Measurements from ENCODE around the gene MRPL28.

MRPL28 gene

DNA sequence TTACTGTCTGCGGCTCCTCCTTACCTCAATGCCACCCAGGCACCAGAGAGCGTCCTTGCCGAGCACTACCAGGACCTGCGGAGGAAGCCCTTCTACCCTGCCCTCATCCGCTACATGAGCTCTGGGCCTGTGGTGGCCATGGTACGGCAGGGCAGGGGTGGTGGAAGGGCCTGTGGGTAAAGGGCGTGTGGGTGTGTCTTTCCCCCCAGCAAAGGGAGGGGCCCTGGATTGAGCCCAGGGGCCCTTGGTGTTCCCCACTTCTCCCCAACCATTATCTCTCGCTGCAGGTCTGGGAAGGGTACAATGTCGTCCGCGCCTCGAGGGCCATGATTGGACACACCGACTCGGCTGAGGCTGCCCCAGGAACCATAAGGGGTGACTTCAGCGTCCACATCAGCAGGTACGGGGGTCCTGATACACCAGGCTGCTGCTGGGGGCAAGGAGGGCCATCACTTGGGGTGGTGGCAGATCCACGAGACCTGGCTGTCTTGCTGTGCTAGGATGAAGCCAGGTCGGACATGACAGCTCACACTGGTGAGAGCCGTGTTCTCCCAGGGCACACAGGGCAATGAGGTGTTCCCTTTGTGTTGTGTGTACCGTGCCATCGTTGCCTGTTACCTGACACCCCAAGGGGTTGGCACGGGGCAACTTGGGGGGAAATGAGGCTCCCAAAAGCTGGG, 29.1 kb upstream of the MRPL28 start:
- Histone ChIP-seq H3K36me3 (ENCODE audit: insufficient read depth, low read length) (peaks cover 30% of the 10 kb centered on the region), H4K20me1 (ENCODE audit: insufficient read depth, low read length) (peaks cover 25% of the 10 kb centered on the region), H3K79me2 (ENCODE audit: insufficient read depth, low read length) (peaks cover 54% of the 10 kb centered on the region), H3K9ac (ENCODE audit: low read depth, low read length) (no peak overlapping the region), H3K9me3 (ENCODE audit: insufficient read depth, low read length, severe bottlenecking) (no peaks in the 10 kb centered on the region), H3K27me3 (ENCODE audit: insufficient read depth, low read length, poor library complexity) (no peaks in the 10 kb centered on the region), H3K4me2 (ENCODE audit: insufficient read depth, low read length) (peak overlapping the region; percentile 76), H2AFZ (ENCODE audit: low read depth, low read length) (no peak overlapping the region), H3K27ac (ENCODE audit: low read length) (no peak overlapping the region; the same call in 1 of the 2 replicates), H3K4me3 (ENCODE audit: low read depth in 1 of 2, low read length in 2 of 2) (0 out of 4 replicates have a peak overlapping the region, but pooled peaks of 1 of the 2 experiments have one; percentile 19), H3K4me1 (ENCODE audit: insufficient read depth, low read length) (peaks cover 65% of the 10 kb centered on the region)
- no peak for DNase-seq
- ATAC-seq (ENCODE audit: insufficient read depth, low read depth), result no peak
- no peak for TF ChIP-seq EZH2 (IDR thresholded peaks at IDR 0.05; ENCODE audit: borderline replicate concordance, low read depth, low read length, severe bottlenecking)
- TF ChIP-seq, protein P1, sequence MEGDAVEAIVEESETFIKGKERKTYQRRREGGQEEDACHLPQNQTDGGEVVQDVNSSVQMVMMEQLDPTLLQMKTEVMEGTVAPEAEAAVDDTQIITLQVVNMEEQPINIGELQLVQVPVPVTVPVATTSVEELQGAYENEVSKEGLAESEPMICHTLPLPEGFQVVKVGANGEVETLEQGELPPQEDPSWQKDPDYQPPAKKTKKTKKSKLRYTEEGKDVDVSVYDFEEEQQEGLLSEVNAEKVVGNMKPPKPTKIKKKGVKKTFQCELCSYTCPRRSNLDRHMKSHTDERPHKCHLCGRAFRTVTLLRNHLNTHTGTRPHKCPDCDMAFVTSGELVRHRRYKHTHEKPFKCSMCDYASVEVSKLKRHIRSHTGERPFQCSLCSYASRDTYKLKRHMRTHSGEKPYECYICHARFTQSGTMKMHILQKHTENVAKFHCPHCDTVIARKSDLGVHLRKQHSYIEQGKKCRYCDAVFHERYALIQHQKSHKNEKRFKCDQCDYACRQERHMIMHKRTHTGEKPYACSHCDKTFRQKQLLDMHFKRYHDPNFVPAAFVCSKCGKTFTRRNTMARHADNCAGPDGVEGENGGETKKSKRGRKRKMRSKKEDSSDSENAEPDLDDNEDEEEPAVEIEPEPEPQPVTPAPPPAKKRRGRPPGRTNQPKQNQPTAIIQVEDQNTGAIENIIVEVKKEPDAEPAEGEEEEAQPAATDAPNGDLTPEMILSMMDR (IDR thresholded peaks at IDR 0.05; ENCODE audit: borderline replicate concordance, extremely low read depth, low read length, poor library complexity, severe bottlenecking), result no peak

DNA sequence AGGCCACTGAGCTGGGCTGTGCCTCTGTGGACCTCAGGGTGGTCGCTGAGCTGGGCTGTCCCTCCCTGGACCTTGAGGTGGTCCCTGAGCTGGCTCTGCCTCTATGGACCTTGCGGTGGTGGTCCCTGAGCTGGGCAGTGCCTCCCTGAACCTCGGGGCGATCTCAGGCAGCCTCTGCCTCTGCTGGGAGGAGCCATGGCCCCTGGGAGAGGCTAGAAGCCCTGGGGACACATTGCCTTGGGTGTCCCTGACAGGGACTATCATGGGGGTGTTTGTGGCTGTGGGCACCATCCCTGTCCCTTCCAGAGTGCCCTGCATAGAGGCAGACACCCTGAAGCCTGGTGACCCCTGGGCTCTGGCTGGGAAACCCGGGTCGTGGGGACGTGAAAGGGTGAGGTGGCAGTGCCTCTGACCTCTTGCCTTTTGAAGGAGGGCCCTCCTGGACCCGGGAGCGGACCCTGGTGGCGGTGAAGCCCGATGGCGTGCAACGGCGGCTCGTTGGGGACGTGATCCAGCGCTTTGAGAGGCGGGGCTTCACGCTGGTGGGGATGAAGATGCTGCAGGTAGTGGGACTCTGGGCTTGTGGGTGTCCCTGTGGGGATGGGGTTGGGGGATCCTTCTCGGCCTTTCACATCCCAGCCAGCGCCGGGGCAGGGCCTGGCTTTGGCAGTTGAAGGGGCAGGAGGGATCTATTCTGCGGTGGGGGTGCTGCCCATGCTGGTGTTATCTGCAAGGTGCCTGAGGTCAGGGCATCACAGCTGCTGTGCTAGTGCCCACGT, 28.4 kb upstream of the MRPL28 start:
- H3K4me2 ChIP-seq (ENCODE audit: insufficient read depth, low read length), result peak overlapping the region; percentile 76
- H3K36me3 ChIP-seq (ENCODE audit: insufficient read depth, low read length), result peaks cover 30% of the 10 kb centered on the region
- peak overlapping the region in 1 of 2 experiments; percentile 28; a peak in 2 of 4 replicates for H3K4me3 ChIP-seq (ENCODE audit: low read depth in 1 of 2, low read length in 2 of 2)
- H2AFZ ChIP-seq (ENCODE audit: low read depth, low read length), result no peak overlapping the region
- peaks cover 65% of the 10 kb centered on the region for H3K4me1 ChIP-seq (ENCODE audit: insufficient read depth, low read length)
- H3K79me2 ChIP-seq (ENCODE audit: insufficient read depth, low read length), result peaks cover 54% of the 10 kb centered on the region
- TF ChIP-seq EZH2 (IDR thresholded peaks at IDR 0.05; ENCODE audit: borderline replicate concordance, low read depth, low read length, severe bottlenecking), result no peak
- TF ChIP-seq, protein P1 (IDR thresholded peaks at IDR 0.05; ENCODE audit: borderline replicate concordance, extremely low read depth, low read length, poor library complexity, severe bottlenecking), result no peak
- ATAC-seq (ENCODE audit: insufficient read depth, low read depth) (no peak), DNase-seq (no peak)
- peaks cover 25% of the 10 kb centered on the region for H4K20me1 ChIP-seq (ENCODE audit: insufficient read depth, low read length)
- H3K9me3 ChIP-seq (ENCODE audit: insufficient read depth, low read length, severe bottlenecking), result no peaks in the 10 kb centered on the region
- peak overlapping the region; percentile 33; the same call in 1 of the 2 replicates for H3K27ac ChIP-seq (ENCODE audit: low read length)
- H3K27me3 ChIP-seq (ENCODE audit: insufficient read depth, low read length, poor library complexity), result no peaks in the 10 kb centered on the region
- peak overlapping the region; percentile 66 for H3K9ac ChIP-seq (ENCODE audit: low read depth, low read length)

DNA sequence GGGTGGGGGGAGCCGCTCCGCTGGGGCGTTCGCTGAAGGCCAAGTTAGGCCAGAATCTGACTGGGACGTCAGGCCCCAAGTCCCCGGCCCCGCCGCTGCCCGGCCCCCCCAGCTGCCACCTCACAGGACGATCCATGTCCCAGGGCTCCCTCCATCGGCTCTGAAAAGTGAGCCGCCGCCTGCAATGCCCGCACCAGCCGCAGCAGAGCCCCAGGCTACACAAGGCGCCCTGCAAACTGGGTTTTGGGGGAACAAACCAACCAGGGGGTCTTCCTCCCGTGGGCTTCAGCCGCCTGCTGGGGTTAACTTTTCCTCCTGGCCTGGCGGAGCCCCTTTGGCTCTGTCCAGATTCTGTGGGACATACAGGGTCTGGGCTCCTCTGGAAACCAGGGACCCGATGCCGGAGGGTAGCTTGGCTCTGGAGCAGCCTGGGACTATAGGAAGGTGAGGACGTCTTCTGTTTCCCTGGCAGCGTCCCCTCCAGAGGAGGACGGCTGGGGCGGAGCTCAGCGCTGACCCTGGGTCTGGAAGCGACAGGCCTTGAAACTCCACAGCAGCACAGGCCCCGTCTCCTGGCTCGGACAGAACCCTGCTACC, 27.5 kb upstream of the MRPL28 start:
- ATAC-seq (ENCODE audit: insufficient read depth, low read depth) (no peak), DNase-seq (no peak)
- Histone ChIP-seq H3K27me3 (ENCODE audit: insufficient read depth, low read length, poor library complexity) (no peaks in the 10 kb centered on the region), H3K9ac (ENCODE audit: low read depth, low read length) (peak overlapping the region; percentile 66), H3K9me3 (ENCODE audit: insufficient read depth, low read length, severe bottlenecking) (no peaks in the 10 kb centered on the region), H3K79me2 (ENCODE audit: insufficient read depth, low read length) (peaks cover 54% of the 10 kb centered on the region), H4K20me1 (ENCODE audit: insufficient read depth, low read length) (peaks cover 25% of the 10 kb centered on the region), H3K4me3 (ENCODE audit: low read depth in 1 of 2, low read length in 2 of 2) (peak overlapping the region in 1 of 2 experiments; percentile 28; a peak in 2 of 4 replicates), H2AFZ (ENCODE audit: low read depth, low read length) (no peak overlapping the region), H3K36me3 (ENCODE audit: insufficient read depth, low read length) (peaks cover 30% of the 10 kb centered on the region), H3K4me2 (ENCODE audit: insufficient read depth, low read length) (peak overlapping the region; percentile 50), H3K27ac (ENCODE audit: low read length) (peak overlapping the region; percentile 33), H3K4me1 (ENCODE audit: insufficient read depth, low read length) (peaks cover 61% of the 10 kb centered on the region)
- TF ChIP-seq EZH2 (IDR thresholded peaks at IDR 0.05; ENCODE audit: borderline replicate concordance, low read depth, low read length, severe bottlenecking), result no peak
- TF ChIP-seq, protein P1 (IDR thresholded peaks at IDR 0.05; ENCODE audit: borderline replicate concordance, extremely low read depth, low read length, poor library complexity, severe bottlenecking), result no peak

Measured in DND-41 (cell line).